VCaP (cell line): Measurements from ENCODE around the gene SNX6.

Experiments
- H3K27ac ChIP-seq: fragments of 450-650 bp; 2 replicates; pipeline ENCODE4 v1.5.1; 2017
- CTCF ChIP-seq: fragments of 450-650 bp; conservative IDR thresholded peaks from 2 replicates; pipeline ENCODE4 v1.5.1; 2017; ENCODE audit warnings: mild to moderate bottlenecking, moderate library complexity

SNX6 gene

GRCh38 chr14:34614638-34615037, 15.3 kb downstream of the SNX6 start:
- no peak for TF ChIP-seq CTCF
- no peak overlapping the region for H3K27ac ChIP-seq

GRCh38 chr14:34610101-34610500, 19.8 kb downstream of the SNX6 start:
- no peak overlapping the region for H3K27ac ChIP-seq
- no peak for TF ChIP-seq CTCF

GRCh38 chr14:34605461-34605860, 24.5 kb downstream of the SNX6 start:
- H3K27ac ChIP-seq = no peak overlapping the region
- TF ChIP-seq CTCF = no peak

- H3K27ac ChIP-seq = no peak overlapping the region
- no peak for TF ChIP-seq CTCF
Measured at GRCh38 chr14:34604995-34605394, 25.0 kb downstream of the SNX6 start.

GRCh38 chr14:34596891-34597290, 33.1 kb downstream of the SNX6 start:
- no peak overlapping the region for H3K27ac ChIP-seq
- no peak for TF ChIP-seq CTCF

GRCh38 chr14:34593740-34594375, 36.1 kb downstream of the SNX6 start:
- no peak for TF ChIP-seq CTCF
- H3K27ac ChIP-seq = no peak overlapping the region

- H3K27ac ChIP-seq = no peak overlapping the region
- TF ChIP-seq CTCF = no peak
Measured at GRCh38 chr14:34592623-34593022, 37.3 kb downstream of the SNX6 start.
